ENCODE measurements around the gene SERINC5. TPM values are rescaled to one million over a fixed set of nuclear protein-coding genes. Genes with fewer than 3 reads are reported as not detected.
"Not testable (repeated sequence)": the region's sequence is repeated elsewhere in the genome, so short reads cannot be mapped to it uniquely, and the experiment has no call there.

Gene SERINC5
- total RNA-seq, 1 experiment from 2014 or later, result 70.6 TPM

- in situ Hi-C loops (cut with HindIII; ENCODE audit: low pct_unique_long_range_greater_than_20kb, low sequenced_read_pairs), result no loop called here
- ATAC-seq (no peak), DNase-seq (ENCODE audit: low read depth, low spot score) (no peak)
- intact Hi-C loops (cut with micrococcal nuclease; ENCODE audit: unreplicated experiment), result no loop called here
- Histone ChIP-seq H3K4me3 (ENCODE audit: low read depth in 2 of 2, low read length in 2 of 2) (no peak overlapping the region), H3K27me3 (ENCODE audit: control insufficient read depth, insufficient read depth, low read length) (no peaks in the 10 kb centered on the region), H3K36me3 (ENCODE audit: control insufficient read depth, insufficient read depth, low read length) (no peaks in the 10 kb centered on the region), H3K4me1 (ENCODE audit: control insufficient read depth, insufficient read depth, low read length) (no peaks in the 10 kb centered on the region), H3K27ac (ENCODE audit: low read length) (no peak overlapping the region), H3K9me3 (ENCODE audit: control insufficient read depth, insufficient read depth, low read depth, low read length) (no peaks in the 10 kb centered on the region)
- no TSS peak for BruUV-seq (replicated peaks)
- ChIA-PET CTCF (no interaction called here), POLR2A (no interaction called here)
- no peak for TF ChIP-seq POLR2AphosphoS5 (IDR thresholded peaks at IDR 0.05; ENCODE audit: low read depth, low read length)
- no peak for TF ChIP-seq REST (IDR thresholded peaks at IDR 0.05; ENCODE audit: insufficient read depth in 1 of 2, low read depth in 2 of 2, low read length in 1 of 2)
These were observed 162.1 kb downstream of the SERINC5 start for GRCh38 chr5:80093796-80094195.

- no peaks in the 10 kb centered on the region for H3K36me3 ChIP-seq (ENCODE audit: control insufficient read depth, insufficient read depth, low read length)
- H3K27ac ChIP-seq (ENCODE audit: low read length), result no peak overlapping the region
- H3K4me1 ChIP-seq (ENCODE audit: control insufficient read depth, insufficient read depth, low read length), result no peaks in the 10 kb centered on the region
- ATAC-seq, result peak; percentile 36; the same call in 1 of the 2 replicates
- ChIA-PET CTCF (interaction anchor here (0.7 to 1.6 kb wide), 5 partner anchors 9 to 590 kb away, joined by 3 to 9 read pairs (median 5); partner anchors contain the start of gene SERINC5), POLR2A (interaction anchor here (1.1 kb wide), 1 partner anchor 146 kb away, joined by 26 read pairs; no protein-coding TSS in a partner anchor)
- no peak for TF ChIP-seq SIN3A (IDR thresholded peaks at IDR 0.05; ENCODE audit: borderline replicate concordance, insufficient read depth, low read depth, low read length)
- BruUV-seq (replicated peaks), result no TSS peak
- in situ Hi-C loops (cut with HindIII; ENCODE audit: low pct_unique_long_range_greater_than_20kb, low sequenced_read_pairs), result no loop called here
- H3K4me3 ChIP-seq (ENCODE audit: low read depth in 2 of 2, low read length in 2 of 2), result no peak overlapping the region
- intact Hi-C loops (cut with micrococcal nuclease; ENCODE audit: unreplicated experiment), result no loop called here
- no peaks in the 10 kb centered on the region for H3K27me3 ChIP-seq (ENCODE audit: control insufficient read depth, insufficient read depth, low read length)
- no peaks in the 10 kb centered on the region for H3K9me3 ChIP-seq (ENCODE audit: control insufficient read depth, insufficient read depth, low read depth, low read length)
- no peak for DNase-seq (ENCODE audit: low read depth, low spot score)
These were observed 163.3 kb downstream of the SERINC5 start for GRCh38 chr5:80092486-80093107.

GRCh38 chr5:80091792-80092192, 164.1 kb downstream of the SERINC5 start:
- ATAC-seq, result peak; percentile 84
- CTCF ChIA-PET, result interaction anchor here (0.6 to 1.6 kb wide), 16 partner anchors 8 to 590 kb away, joined by 3 to 9 read pairs (median 4); partner anchors contain the start of gene SERINC5
- not testable (repeated sequence) for H3K4me3 ChIP-seq (ENCODE audit: low read depth in 2 of 2, low read length in 2 of 2)

More at GRCh38 chr5:80091792-80092192, 164.1 kb downstream of the SERINC5 start:
- POLR2A ChIA-PET, result interaction anchor here (0.6 to 1.1 kb wide), 3 partner anchors 147 to 216 kb away, joined by 3 to 26 read pairs (median 3); no protein-coding TSS in a partner anchor
- H3K27ac ChIP-seq (ENCODE audit: low read length); H3K9me3 ChIP-seq (ENCODE audit: control insufficient read depth, insufficient read depth, low read depth, low read length); DNase-seq (ENCODE audit: low read depth, low spot score); in situ Hi-C loops (cut with HindIII; ENCODE audit: low pct_unique_long_range_greater_than_20kb, low sequenced_read_pairs); BruUV-seq (replicated peaks); H3K27me3 ChIP-seq (ENCODE audit: control insufficient read depth, insufficient read depth, low read length); H3K36me3 ChIP-seq (ENCODE audit: control insufficient read depth, insufficient read depth, low read length); H3K4me1 ChIP-seq (ENCODE audit: control insufficient read depth, insufficient read depth, low read length): not testable (repeated sequence)
- peak; percentile 76 for TF ChIP-seq CTCF (IDR thresholded peaks at IDR 0.05)
- intact Hi-C loops (cut with micrococcal nuclease; ENCODE audit: unreplicated experiment), result loop anchor here (1.0 to 2.0 kb wide), 2 partner anchors 183 to 217 kb away; no protein-coding TSS in a partner anchor

Measured in Panc1 (cell line).